ENCODE measurements around the gene OGFR.

OGFR gene, protein sequence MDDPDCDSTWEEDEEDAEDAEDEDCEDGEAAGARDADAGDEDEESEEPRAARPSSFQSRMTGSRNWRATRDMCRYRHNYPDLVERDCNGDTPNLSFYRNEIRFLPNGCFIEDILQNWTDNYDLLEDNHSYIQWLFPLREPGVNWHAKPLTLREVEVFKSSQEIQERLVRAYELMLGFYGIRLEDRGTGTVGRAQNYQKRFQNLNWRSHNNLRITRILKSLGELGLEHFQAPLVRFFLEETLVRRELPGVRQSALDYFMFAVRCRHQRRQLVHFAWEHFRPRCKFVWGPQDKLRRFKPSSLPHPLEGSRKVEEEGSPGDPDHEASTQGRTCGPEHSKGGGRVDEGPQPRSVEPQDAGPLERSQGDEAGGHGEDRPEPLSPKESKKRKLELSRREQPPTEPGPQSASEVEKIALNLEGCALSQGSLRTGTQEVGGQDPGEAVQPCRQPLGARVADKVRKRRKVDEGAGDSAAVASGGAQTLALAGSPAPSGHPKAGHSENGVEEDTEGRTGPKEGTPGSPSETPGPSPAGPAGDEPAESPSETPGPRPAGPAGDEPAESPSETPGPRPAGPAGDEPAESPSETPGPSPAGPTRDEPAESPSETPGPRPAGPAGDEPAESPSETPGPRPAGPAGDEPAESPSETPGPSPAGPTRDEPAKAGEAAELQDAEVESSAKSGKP

DNA sequence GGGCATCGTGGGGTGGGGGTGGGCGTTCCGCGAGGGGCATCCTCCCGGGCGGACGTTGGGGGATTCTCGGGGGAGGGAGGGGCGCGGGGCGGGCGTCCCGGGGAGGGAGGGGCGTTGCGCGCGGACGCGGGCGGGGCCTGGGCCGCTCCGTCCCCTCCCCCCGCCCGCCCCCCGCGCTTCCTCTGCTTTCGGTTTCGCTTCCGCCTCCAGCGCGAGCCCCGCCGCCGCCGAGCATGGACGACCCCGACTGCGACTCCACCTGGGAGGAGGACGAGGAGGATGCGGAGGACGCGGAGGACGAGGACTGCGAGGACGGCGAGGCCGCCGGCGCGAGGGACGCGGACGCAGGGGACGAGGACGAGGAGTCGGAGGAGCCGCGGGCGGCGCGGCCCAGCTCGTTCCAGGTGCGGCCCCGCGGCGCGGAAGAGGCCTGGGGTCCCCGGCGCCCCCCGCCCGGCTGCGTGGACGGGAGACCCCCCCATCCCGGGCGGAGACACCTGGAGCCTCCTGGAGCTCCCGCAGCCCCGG, at the start of gene OGFR:
OGFR (plus strand) TSS at position 209 of the 528 bp plus-strand sequence; CDS start at position 234, 25 bp downstream.
- in situ Hi-C loops (cut with HindIII; ENCODE audit: low sequenced_read_pairs): no loop called here

DNA sequence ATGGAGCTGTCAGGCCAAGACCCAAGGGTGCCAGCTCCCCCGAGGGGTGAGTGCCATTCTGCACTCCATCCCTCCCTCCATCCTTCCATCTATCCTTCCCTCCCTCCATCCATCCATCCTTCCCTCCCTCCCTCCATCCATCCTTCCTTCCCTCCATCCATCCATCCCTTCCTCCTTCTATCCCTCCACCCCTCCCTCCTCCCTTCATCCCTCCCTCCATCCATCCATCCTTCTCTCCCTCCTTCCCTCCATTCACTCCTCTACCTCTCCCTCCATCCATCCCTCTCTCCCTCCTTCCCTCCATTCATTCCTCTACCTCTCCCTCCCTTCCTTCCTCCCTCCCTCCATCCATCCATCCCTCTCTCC, 49.7 kb upstream of the OGFR start:
- in situ Hi-C loops (cut with HindIII; ENCODE audit: low sequenced_read_pairs): no loop called here

DNA sequence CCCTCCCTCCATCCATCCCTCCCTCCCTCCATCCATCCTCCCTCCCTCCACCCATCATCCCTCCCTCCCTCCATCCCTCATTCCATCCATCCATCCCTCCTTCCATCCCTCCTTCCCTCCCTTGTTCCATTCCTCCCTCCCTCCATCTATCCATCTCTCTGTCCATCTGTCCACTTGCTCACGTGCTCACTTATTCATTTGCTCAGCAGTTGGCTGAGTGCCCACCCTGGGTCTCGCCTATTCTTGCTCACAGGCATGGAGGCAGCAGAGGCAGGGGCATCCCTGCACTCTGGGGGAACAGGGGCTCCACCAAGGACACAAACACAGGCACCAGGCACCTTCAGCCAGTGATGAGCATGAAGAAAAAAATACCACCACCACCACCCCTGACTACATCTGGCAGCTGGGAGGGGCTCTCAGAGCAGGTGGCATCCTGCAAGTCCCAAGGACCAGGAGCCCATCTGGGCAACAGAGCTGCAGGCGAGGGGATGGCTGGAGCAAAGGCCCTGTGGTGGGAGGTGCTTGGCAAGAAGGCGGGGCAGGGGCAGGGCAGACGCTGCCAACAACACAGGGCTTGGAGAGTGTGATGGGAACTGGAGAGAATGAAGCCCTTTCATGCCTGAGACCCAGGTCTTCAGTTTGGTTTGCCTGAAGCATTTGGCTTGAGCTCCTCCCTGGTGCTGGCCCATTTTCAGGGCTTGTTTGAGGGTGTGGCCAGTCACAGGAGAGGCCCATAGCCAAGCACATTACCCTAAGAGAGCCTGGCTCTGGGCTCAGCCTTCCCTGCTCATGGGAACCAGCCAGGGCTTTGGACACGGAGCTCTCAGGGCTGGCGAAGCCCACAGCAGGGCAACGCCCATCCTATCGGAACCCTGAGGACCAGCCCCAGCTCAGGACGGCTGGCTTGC, 48.6 kb upstream of the OGFR start:
- in situ Hi-C loops (cut with HindIII; ENCODE audit: low sequenced_read_pairs): no loop called here

DNA sequence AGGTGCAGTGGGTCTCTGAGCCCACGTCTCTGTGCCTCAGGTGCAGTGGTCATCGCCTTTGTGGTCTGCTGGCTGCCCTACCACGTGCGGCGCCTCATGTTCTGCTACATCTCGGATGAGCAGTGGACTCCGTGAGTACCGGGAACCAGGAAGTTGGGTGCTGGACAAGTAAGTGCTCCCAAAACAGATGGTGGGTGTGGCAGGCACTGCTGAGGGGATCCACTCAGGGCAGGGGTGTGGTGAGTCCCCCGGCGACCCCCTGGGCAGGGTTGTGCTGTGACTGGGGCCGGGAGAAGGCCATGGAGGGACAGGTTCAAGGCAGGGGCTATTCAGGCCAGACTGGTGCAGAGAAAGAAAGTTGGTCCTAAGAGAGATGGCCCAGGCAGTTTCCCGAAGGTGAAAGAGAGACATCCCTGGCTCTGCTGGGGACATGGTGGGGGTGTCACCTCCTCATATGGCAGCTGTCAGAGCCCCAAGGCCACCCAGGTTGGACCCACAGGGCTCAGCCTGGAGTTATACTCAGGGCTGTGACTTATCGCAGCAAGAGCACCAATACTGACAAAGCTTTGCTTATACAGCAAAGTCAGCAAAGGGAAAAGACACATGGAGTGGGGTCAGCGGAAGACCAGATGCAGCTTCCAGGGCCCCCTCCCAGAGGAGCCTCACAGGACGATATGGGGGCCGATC, 46.3 kb upstream of the OGFR start:
- in situ Hi-C loops (cut with HindIII; ENCODE audit: low sequenced_read_pairs): no loop called here

DNA sequence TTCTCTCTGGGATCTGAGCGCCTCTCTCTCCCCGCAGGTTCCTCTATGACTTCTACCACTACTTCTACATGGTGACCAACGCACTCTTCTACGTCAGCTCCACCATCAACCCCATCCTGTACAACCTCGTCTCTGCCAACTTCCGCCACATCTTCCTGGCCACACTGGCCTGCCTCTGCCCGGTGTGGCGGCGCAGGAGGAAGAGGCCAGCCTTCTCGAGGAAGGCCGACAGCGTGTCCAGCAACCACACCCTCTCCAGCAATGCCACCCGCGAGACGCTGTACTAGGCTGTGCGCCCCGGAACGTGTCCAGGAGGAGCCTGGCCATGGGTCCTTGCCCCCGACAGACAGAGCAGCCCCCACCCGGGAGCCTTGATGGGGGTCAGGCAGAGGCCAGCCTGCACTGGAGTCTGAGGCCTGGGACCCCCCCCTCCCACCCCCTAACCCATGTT, 44.6 kb upstream of the OGFR start:
- in situ Hi-C loops (cut with HindIII; ENCODE audit: low sequenced_read_pairs): no loop called here

DNA sequence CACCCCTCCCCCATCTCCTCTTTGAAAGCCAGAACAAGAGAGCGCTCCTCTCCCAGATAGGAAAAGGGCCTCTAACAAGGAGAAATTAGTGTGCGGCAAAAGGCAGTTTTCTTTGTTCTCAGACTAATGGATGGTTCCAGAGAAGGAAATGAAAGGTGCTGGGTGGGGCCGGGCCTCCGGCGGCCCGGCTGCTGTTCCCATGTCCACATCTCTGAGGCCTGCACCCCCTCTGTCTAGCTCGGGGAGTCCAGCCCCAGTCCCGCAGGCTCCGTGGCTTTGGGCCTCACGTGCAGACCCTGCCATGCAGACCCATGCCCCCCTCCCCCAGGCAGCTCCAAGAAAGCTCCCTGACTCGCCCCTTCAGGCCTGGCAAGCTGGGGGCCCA, 44.2 kb upstream of the OGFR start:
- in situ Hi-C loops (cut with HindIII; ENCODE audit: low sequenced_read_pairs): no loop called here

DNA sequence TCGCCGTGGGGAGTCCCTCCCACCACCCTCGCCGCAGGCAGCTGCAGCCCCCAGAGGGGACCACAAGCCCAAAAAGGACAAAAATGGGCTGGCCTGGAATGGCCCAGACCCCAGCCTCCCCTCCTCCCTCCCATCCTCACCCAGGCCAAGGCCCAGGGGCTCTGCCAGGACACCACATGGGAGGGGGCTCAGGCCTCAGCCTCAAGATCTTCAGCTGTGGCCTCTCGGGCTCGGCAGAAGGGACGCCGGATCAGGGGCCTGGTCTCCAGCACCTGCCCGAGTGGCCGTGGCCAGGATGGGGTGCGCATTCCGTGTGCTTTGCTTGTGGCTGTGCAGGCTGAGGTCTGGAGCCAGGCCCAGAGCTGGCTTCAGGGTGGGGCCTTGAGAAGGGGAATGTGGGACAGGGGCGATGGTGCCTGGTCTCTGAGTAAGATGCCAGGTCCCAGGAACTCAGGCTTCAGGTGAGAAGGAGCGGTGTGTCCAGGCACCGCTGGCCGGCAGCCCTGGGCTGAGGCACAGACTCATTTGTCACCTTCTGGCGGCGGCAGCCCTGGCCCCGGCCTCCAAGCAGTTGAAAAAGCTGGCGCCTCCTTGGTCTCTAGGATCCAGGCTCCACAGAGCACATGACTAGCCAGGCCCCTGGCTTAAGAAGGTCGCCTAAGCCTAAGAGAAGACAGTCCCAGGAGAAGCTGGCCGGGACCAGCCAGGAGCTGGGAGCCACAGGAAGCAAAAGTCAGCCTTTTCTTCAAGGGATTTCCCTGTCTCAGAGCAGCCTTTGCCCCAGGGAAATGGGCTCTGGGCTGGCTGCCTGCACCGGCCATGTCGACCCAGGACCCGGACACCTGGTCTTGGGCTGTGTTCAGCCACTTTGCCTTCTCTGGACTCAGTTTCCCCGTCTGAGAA, 43.5 kb upstream of the OGFR start:
- in situ Hi-C loops (cut with HindIII; ENCODE audit: low sequenced_read_pairs): no loop called here

DNA sequence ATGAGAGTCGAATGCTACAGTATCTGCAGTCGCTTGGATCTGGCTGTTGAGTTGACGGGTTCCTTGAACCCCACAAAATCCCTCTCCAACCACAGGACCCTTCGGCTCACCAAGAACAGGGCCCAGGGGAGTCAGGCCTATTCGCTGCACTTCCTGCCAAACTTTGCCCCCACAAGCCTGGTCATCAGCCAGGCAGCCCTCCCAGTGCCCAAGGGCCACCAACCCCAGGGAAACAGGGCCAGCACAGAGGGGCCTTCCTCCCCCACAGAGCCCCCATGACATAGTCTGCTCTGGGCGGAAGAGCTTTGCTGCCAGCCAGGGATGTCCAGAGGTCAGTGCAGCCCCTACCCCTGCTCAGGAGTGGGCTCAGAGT, 42.9 kb upstream of the OGFR start:
- in situ Hi-C loops (cut with HindIII; ENCODE audit: low sequenced_read_pairs): no loop called here

DNA sequence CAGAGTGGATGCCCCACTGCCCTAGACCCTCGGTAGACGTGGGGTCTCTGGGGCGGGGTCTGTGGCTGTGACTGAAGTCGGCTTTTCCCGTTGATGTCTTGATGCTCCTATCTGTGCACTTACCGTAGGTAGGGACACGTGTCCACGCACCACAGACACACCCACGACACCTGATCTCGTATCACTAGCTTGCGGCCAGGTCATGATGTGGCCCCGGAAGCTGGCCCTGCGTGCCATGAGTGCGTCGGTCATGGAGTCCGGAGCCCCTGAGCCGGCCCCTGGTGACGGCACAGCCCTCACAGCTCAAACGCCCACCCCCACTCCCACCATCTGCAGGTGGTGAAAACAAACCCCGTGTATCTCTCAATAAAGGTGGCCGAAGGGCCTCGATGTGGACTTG, 42.3 kb upstream of the OGFR start:
- in situ Hi-C loops (cut with HindIII; ENCODE audit: low sequenced_read_pairs): no loop called here

DNA sequence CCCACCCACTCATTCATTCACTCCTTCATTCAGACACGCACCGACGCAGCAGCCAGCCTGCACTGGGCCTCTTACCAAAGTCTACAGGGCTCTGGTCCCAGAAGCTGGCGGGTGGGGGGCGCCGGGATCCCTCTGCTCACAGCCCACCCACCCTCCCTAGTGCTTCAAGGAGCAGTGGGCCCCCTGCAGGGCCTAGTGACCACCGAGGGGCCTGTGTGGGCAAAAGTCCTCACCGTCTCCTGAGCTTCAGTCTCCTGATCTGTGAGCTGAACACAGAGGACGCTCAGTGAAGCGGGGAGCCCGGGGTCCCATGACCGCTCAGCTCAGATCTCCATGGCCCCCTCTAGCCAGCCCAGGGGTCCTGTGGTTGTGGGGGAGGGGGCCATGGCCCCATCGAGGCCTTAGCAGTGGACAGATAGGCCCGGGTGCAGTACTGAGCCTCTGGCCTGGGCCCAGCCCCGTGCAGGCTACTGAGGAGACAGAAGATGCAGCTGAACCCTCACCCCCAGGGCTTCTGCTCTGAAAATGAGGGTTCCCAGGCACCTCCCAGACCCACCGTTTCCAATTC, 41.8 kb upstream of the OGFR start:
- in situ Hi-C loops (cut with HindIII; ENCODE audit: low sequenced_read_pairs): no loop called here

DNA sequence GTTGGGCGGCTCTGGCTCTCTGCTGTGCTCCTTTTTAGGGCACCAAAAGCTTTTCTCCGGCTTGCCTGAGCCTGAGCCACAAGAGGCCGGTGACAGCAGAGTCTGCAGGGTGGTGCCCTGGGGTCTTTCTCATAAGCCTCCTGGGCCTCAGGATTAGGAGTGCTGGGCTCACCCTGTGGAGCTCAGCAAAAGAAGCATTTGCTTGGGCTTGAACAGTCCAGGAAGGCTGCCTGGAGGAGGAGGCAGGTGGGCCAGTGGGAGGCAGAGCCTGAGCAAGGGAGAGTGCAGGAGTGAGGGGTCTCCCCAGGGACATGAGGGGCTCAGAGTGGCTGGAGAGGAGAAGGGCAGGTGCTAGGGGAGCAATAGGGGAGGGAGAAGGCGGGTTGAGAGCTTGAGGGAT, 41.2 kb upstream of the OGFR start:
- in situ Hi-C loops (cut with HindIII; ENCODE audit: low sequenced_read_pairs): no loop called here

DNA sequence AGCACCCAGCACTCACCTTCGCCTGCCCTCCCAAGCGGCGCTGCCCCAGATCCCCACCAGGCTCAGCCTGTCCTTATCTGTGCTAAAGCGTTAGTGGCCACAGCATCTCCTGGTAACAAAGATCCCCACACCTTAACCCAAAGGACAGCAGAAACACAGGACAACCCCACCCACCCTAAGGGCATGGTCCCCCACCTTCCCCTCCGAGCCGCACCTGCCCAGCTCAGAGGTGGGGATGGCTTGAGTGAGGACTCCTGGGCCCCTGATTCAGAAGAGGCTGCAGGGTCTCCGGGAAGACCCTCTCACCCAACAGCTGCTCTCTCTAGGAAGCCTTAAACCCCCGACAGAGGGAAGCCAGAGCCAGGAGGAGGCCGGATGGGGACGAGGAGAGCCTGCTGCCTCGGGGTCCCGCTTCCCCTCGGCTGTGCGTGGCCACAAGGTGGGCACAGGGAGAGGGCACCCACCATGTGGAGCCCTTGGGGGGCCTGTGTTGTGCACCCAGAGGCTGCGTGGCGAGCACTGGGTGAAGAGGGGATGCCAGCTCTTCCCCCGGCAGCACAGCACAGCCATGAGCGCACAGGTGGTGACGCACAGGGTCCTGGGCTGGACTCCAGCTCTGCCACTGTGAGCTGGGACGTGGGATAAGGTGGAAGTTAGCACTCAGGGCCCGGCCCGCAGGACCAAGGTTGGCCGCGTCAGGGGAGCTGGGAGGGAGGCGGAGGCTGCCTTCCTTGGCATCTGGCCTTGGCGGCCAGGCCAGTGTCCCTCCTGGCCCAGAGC, 40.3 kb upstream of the OGFR start:
- in situ Hi-C loops (cut with HindIII; ENCODE audit: low sequenced_read_pairs): no loop called here

DNA sequence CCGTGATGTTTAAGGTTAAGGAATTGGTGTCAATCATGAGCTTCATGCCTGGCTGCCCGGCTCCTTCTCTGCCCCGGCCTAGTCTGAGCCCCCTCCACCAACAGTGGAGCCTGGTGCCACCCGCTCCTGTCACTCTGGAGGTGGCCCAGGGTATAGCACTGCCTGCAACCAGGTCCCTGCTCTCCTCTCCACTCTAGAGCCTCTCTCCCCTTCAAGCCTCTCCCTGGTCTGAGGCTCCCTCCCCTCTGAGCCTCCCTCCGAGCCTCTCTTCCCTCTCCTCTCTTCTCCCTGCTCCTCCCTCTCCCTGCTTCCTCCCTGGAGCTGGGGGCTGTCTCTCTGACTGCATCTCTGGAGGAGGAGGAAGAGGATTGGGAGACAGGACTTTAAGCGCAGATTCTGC, 39.6 kb upstream of the OGFR start:
- in situ Hi-C loops (cut with HindIII; ENCODE audit: low sequenced_read_pairs): no loop called here

DNA sequence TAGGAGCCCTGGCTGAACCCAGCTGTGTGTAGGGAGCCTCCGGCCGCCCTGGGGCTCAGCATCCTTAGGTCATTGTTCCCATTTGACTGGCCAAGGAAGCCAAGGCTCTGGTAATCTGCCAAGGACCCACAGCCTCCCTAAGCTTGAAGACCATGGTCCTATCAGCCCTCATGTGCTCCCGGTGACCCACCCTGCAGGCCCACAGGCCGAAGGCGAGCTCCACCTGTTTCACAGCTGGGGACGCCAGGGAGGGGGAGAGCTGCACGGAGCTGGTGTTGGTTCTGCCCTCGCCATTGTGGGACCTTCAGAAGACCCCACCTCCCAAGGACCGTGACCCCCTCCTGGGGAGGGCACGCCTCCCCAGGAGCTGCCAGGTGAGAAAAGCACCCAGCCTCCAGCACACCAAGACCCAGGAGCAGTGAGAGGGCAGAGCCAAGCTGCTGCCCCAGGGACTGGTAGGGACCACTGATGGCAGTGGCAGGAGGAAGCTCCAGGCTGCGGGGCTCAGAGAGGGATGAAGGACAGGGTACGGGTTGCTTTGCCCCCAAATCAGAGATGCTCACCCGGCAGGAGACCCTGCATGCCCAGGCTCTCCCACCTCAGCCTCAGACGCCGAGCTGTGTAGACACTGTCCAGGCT, 39.1 kb upstream of the OGFR start:
- in situ Hi-C loops (cut with HindIII; ENCODE audit: low sequenced_read_pairs): no loop called here

DNA sequence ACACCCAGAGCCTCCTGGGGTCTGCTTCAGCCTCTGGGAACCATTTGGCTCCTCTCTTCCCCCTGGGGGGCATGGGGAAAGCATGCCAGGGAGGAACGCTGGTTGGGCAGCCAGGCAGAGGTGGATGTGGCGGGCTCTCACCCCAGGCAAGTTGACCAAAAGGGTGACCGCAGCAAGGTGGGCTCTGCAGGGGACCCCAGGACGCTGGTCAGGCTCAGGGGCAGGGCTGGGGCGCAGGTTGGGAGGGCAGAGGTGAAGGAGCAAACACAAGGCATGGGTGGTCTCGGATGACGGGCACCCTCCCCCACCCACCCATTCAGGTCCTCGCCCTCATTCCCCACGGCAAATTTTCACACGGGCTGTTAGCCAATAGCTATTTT, 38.6 kb upstream of the OGFR start:
- in situ Hi-C loops (cut with HindIII; ENCODE audit: low sequenced_read_pairs): no loop called here

DNA sequence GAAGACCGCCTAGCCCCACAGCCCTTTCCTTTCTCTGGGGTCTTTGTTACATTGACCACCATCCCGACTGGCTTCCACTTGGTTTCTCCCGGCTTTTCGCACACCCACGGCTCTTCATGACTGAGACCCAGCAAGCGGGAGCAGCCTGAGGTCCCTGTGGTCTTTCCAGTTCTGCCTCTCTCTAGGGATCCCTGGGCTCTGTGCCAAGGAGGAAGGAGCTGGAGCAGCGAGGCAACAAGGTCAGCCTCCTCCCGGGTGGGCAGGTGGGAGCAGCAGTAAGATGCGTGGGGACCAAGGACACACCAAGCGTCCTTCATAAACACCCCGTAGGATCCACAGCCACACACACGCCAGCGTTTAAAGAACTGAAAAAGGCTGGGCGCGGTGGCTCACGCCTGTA, 37.9 kb upstream of the OGFR start:
- in situ Hi-C loops (cut with HindIII; ENCODE audit: low sequenced_read_pairs): no loop called here

DNA sequence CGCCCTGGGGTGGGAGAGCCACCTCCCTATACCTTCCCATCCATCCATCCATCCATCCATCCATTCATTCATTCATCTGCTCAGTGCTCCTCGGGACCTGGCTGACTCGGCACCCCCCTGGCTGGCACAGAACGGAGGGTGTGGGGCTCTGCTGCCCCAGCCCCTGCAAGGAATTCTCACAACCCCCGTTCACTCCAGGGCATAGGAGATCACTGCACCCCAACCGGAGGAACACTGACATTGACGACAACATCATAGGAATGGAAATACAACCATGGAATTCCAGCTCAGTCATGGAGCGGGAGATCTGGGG, 36.4 kb upstream of the OGFR start:
- in situ Hi-C loops (cut with HindIII; ENCODE audit: low sequenced_read_pairs): no loop called here

DNA sequence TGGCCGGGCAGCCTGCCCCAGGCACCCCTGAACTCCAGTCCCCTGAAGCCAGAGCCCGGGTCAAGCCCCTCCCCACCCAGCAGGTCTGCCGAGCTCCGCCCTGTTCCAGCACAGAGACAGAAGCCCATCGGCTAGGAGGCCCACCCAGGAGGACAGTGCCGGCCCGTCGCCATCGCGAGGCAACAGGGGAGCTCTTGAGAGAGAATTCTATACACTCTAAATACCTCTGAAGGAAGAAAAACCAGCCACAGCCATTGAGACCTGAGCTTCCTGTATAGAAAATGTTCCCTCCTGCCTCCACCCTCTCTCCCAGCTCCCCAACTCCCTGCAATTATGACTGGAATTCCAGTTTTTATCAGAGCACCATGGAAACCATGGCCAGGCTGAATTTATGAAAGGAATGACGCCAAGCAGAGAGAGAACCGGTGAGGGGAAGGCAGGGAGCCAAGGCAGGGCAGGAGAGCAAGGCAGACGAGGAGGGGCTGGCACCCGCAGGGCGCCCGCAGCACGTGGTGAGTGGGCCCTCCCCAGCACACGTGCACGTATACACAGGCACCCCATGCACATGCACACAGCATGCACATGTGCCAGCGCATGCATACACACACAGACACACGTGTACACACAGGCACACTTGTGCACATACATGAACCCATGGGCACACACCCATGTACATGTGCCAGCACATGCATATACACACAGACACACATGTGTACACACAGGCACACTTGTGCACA, 35.9 kb upstream of the OGFR start:
- in situ Hi-C loops (cut with HindIII; ENCODE audit: low sequenced_read_pairs): no loop called here

All from endothelial cell of hepatic sinusoid (primary cell).